OCI-LY3 (cell line): Measurements from ENCODE around the gene HECTD4.

Experiments
- CTCF ChIP-seq: fragments of 200-600, 300-600 bp; sonication (generic); IDR thresholded peaks from 2 replicates; pipeline ENCODE4 v1.5.1; 2014; ENCODE audit warnings: antibody characterized with exemption, low read length, low read depth
- EZH2phosphoT487 ChIP-seq: fragments of 200-600 bp; shearing (Covaris generic); IDR thresholded peaks from 2 replicates; pipeline ENCODE4 v1.6.1; 2018; ENCODE audit warnings: antibody characterized with exemption, mixed run types, low read depth

GRCh38 chr12:112374166-112374740 lies 8.0 kb downstream of the HECTD4 start:
- TF ChIP-seq CTCF (no peak), EZH2phosphoT487 (no peak)
